Coronary artery (tissue), 2 donors: ENCODE data around the gene MEAK7.

Experiments used
- DNase-seq: peaks from one replicate; pipeline ENCODE4 v3.0.0-alpha.2; 2017; ENCODE audit warnings: low spot score
- H3K27ac ChIP-seq, 2 donors: fragments of 200-600 bp; sonication (generic); one replicate each; pipeline ENCODE4 v1.5.1; 2016 to 2019
- H3K4me3 ChIP-seq: fragments of 200-600 bp; sonication (generic); 2 replicates; pipeline ENCODE4 v1.5.1; 2016; ENCODE audit warnings: mild to moderate bottlenecking, moderate library complexity
- CTCF ChIP-seq: fragments of 200-600 bp; sonication (generic); IDR thresholded peaks from one replicate; pipeline ENCODE4 v1.5.1; 2019; ENCODE audit warnings: antibody characterized with exemption

MEAK7 gene

GRCh38 chr16:84547546-84548061 lies 43.1 kb upstream of the MEAK7 start:
- no peak for DNase-seq
- TF ChIP-seq CTCF = no peak
- Histone ChIP-seq H3K27ac (no peak overlapping the region), H3K4me3 (no peak overlapping the region)

GRCh38 chr16:84546669-84547545 lies 42.4 kb upstream of the MEAK7 start:
- no peak overlapping the region for H3K27ac ChIP-seq
- TF ChIP-seq CTCF = no peak
- no peak overlapping the region for H3K4me3 ChIP-seq
- DNase-seq = no peak

- TF ChIP-seq CTCF = no peak
- DNase-seq = no peak
- no peak overlapping the region for H3K27ac ChIP-seq
- no peak overlapping the region for H3K4me3 ChIP-seq
Measured at GRCh38 chr16:84545114-84545737, 40.8 kb upstream of the MEAK7 start.

GRCh38 chr16:84544031-84544773 lies 39.7 kb upstream of the MEAK7 start:
- no peak for DNase-seq
- no peak for TF ChIP-seq CTCF
- Histone ChIP-seq H3K27ac (no peak overlapping the region), H3K4me3 (no peak overlapping the region)

- H3K27ac ChIP-seq = no peak overlapping the region
- no peak for TF ChIP-seq CTCF
- no peak overlapping the region for H3K4me3 ChIP-seq
- DNase-seq = no peak
Measured at GRCh38 chr16:84543253-84543652, 38.8 kb upstream of the MEAK7 start.

- H3K4me3 ChIP-seq = no peak overlapping the region
- no peak for DNase-seq
- TF ChIP-seq CTCF = no peak
- H3K27ac ChIP-seq = no peak overlapping the region
Measured at GRCh38 chr16:84541999-84542817, 37.7 kb upstream of the MEAK7 start.
